ENCODE measurements around the gene GPR3.
"Not testable (repeated sequence)": the region's sequence is repeated elsewhere in the genome, so short reads cannot be mapped to it uniquely, and the experiment has no call there.

The GPR3 gene

DNA sequence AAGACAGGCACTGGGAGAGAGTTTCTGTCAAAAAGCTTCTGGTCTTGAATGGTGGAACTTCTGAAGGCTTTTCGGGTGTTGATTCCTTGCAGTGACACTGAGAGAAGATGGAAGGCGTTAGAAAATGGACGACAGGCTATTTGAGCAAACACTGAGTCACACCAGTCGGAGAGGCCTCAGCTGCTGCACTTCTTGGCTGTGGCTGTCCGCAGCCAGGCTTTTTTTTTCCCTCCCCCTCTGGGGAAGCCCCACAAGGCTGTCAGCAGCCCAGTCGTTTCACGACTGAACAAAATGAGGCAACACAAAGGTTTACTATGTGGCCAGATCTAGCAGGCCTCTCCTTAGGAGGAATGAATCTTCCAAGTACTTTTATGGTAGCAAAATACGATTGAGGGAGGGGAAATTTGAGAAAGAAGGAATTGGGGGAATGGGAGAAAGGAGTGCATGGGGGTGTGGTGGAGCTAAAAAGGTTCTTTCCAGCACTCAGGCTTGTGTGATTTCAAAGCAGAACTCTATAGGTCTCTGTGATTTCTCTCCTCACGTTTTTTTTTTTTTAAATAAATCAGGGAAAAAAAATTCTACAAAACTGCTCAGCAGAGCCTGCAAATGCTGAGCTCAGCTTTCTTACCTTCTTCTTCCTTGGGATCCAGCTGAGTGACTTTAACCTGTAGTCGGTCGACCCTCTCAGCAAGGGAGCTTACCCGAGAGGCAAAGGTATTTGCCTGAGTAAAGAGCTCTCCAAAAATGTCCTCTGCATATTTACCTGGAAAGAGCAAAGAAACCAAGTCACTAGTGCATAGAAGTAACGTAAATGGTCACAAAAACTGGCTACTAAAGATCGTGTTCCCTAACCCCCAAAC is 26.1 kb downstream of the GPR3 start:
- DNase-seq (ENCODE audit: extremely low read depth in 1 of 2, low read depth in 1 of 2), result peak; percentile 33 to 67

GRCh38 chr1:27423709-27424108 is 31.3 kb downstream of the GPR3 start:
- DNase-seq (ENCODE audit: extremely low read depth in 1 of 2, low read depth in 1 of 2), result no peak

- DNase-seq (ENCODE audit: extremely low read depth in 1 of 2, low read depth in 1 of 2), result no peak
Observed at GRCh38 chr1:27427329-27427728, 34.9 kb downstream of the GPR3 start.

GRCh38 chr1:27427816-27428315 is 35.4 kb downstream of the GPR3 start:
- DNase-seq (ENCODE audit: extremely low read depth in 1 of 2, low read depth in 1 of 2), result no peak

DNA sequence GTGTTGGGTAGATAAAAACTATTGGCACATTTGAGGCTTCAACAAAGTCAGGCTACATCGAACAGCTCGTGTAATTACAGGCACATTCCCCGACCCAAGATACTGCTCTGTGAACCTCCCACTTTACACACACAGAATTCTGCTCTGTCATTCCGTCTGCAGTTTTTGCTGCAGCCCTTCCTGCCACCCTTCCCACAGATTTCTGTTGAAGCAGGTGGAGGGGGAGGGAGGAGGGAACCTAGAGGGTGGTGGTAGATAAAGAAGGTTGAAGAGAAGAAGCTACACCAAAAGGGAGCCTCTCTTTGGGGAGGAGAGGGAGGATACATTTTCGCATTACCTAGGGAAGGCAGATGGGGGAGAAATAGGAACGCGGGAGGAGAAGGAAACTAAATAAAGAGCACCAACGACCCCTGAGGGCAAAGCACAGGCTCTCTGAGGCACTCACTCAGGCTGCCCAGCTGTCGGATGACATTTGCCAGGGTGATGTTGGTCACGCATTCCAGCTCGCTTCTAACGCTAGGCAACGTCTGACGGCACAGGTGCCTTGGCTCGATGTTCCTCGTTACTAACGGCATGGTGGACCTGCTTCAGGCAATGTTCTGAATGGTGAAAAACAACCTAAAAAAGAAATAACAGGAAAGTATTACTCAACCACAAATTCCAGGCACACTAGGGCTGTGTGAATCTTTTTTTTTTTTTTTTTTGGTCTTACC is 36.0 kb downstream of the GPR3 start:
- no peak for DNase-seq (ENCODE audit: extremely low read depth in 1 of 2, low read depth in 1 of 2)

DNA sequence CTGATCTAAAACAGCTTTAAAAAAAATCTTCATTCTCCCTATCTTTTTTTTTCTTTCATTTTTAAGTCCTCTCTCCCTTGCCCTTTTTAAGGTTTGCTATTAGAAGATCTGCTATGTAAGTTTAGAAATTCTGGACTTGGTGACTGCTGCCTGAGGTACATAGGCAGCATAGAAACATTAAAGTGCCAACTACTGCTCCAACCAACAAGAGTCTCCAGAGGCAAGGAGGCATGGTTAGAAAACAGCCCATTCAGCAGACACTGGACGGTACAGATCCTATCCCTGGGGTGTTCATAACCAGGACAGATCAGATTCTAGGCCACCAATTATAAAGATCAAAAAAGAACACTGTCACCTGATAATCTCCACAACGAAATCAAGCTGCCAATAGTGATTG is 36.6 kb downstream of the GPR3 start:
- no peak for DNase-seq (ENCODE audit: extremely low read depth in 1 of 2, low read depth in 1 of 2)

- no peak for DNase-seq (ENCODE audit: extremely low read depth in 1 of 2, low read depth in 1 of 2)
Observed at GRCh38 chr1:27430903-27431600, 38.6 kb downstream of the GPR3 start.

- no peak for DNase-seq (ENCODE audit: extremely low read depth in 1 of 2, low read depth in 1 of 2)
Observed at GRCh38 chr1:27431601-27431940, 39.1 kb downstream of the GPR3 start.

DNA sequence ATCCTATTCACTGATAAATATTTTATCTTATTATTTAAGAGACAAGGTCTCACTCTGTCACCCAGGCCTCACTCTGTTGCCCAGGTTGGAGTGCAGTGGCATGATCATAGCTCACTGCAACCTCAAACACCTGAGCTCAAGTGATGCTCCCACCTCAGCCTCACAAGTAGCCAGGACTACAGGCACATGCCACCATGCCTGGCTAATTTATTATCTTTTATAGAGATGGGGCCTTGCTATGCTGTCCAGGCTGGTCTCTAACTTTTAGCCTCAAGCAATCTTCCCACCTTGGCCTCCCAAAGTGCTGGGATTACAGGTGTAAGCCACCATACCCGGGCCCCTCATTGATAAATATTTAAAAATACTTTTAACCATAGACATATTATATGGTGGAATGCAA is 40.3 kb downstream of the GPR3 start:
- DNase-seq (ENCODE audit: extremely low read depth in 1 of 2, low read depth in 1 of 2), result not testable (repeated sequence)

GRCh38 chr1:27433706-27434105 is 41.3 kb downstream of the GPR3 start:
- no peak for DNase-seq (ENCODE audit: extremely low read depth in 1 of 2, low read depth in 1 of 2)

GRCh38 chr1:27435566-27436203 is 43.3 kb downstream of the GPR3 start:
- no peak for DNase-seq (ENCODE audit: extremely low read depth in 1 of 2, low read depth in 1 of 2)

DNA sequence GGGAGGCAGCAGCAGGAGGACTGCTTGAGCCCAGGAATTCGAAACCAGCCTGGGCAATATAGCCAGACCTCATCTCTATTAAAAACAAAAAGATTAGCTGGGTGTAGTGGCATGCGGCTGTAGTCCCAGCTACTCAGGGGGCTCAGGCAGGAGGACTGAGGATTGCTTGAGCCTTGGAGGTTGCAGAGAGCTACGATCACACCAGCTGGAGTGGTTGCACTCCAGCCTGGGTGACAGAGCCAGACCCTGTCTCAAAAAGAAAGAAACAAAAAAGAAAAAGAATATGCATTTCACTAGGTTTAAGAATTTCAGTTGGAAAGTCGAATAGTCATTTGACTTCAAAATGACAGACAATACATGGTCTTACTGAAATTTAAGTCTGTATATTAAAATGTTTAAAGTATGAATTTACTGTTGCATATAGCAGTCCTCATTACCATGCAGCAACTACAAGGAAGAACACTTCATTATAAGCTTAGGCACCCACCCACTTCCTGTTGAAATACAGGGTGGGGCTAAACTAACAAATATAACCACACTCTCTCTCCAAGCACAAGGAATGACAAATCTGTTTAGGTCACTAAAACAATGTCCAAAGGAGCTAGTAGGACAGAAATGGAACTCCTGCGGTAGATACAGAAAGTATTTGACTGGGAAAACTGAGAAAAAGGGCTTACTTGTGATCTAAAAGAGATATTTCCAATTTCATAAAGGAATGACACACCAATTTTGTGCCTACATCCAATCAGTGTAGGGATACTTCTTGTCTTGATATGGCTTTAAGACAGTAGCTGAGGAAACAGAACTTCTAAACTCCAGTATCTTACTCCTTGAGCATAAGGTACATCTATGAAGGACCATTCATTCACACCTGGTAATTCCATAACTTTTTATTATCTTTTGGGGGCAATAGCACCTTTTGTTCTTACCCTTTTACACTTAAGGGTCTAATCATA is 44.1 kb downstream of the GPR3 start:
- no peak for DNase-seq (ENCODE audit: extremely low read depth in 1 of 2, low read depth in 1 of 2)

GRCh38 chr1:27438621-27439061 is 46.2 kb downstream of the GPR3 start:
- no peak for DNase-seq (ENCODE audit: extremely low read depth in 1 of 2, low read depth in 1 of 2)

- no peak for DNase-seq (ENCODE audit: extremely low read depth in 1 of 2, low read depth in 1 of 2)
Observed at GRCh38 chr1:27439150-27439549, 46.7 kb downstream of the GPR3 start.

DNA sequence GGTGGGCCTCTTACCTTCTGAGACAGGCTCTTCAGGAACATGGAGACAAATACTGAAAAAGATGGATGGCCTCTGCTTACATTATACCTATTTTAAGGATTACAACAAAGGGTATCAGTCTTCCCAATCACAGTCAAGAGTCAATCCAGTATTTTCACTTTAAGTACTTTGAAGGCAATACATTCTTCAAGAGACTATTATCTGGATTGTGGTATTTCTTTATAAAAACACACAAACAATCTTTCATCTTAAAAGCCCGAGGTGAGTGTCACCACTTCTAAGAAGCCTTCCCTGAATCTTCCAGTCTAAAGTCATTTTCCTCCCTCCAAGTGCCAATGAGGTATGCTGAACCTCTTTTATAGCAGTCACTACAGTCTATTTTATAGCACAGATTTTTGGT is 52.2 kb downstream of the GPR3 start:
- no peak for DNase-seq (ENCODE audit: extremely low read depth in 1 of 2, low read depth in 1 of 2)

Data from stimulated activated CD8-positive, alpha-beta memory T cell treated with anti-CD3 and anti-CD28 coated beads, Interleukin-7, amount 100 ng/mL, for 48 hours (primary cell).